COR-L47 (cell line): ENCODE results near the gene MAZ.
"Not testable (repeated sequence)": the region's sequence is repeated elsewhere in the genome, so short reads cannot be mapped to it uniquely, and the experiment has no call there.

Experiments
- DNase-seq: peaks from one replicate; lab custom pipeline; 2025; lab: John Stamatoyannopoulos, UW

Gene MAZ

DNA sequence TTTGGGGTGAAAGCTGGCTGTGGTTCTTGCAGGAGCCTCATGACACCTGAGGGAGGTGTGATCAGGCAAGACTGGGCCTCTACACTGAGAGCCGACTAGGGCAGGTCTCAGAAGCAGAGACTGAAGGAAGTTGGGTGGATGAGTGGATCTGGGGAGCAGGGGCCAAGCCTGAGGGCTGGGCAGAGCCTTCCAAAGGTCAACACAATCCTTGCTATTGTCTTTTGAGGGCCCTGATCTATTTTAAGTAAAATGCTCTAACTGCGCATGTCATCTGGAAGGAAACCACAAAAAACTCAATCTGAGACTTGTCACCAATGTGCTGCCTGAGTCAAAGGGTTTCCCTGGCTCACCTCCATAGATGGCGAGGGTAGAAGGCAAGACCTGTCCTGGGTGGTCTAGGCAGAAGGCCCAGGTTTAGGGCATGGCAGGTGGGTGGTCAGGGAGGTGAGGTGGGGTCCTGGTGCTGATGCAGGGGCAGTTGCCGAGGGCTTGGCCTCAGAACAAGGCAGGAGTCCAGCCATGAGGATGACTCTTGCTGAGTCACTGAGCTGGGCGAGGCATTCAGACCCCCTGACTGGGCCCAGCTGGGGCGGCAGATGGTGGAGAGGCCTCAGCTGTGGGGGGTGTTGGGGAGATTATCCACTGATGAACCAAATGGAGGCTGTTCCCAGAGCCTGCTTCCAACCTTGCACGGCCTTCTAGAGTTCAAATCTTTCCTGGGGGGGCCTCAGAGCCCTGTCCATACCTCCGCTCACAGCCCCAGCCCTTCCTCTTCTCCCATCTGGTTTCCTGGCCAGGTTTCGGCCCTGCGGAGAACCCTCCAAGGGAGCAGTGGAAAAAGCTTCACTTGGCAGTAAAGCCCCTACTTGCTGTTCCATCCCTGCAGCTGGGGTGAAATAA is 19.1 kb downstream of the MAZ start:
- DNase-seq: no peak

DNA sequence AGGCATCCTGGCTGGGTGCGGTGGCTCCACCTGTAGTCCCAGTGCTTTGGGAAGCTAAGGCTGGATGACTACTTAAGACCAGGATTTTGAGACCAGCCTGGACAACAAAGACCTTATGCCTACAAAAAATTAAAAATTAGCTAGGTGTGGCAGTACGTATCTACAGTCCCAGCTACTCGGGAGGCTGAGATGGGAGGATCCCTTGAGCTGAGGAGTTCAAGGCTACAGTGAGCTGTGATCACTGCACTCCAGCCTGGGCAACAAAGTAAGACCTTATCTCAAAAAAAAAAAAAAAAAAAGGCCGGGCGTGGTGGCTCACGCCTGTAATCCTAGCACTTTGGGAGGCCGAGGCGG is 20.0 kb downstream of the MAZ start:
- no peak for DNase-seq

DNA sequence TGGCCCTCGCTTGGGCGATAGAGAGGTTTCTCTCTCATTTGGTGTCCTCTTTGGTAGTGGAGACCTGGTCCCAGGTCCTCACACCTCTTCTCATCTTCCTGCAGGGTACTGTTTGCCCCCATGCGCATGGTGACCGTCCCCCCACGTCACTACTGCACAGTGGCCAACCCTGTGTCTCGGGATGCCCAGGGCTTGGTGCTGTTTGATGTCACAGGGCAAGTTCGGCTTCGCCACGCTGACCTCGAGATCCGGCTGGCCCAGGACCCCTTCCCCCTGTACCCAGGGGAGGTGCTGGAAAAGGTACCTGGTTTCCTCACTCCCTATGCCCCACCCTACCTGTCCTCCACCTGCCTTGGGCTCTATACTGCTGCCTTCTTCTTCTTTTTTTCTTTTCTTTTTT is 24.4 kb downstream of the MAZ start:
- no peak for DNase-seq

DNA sequence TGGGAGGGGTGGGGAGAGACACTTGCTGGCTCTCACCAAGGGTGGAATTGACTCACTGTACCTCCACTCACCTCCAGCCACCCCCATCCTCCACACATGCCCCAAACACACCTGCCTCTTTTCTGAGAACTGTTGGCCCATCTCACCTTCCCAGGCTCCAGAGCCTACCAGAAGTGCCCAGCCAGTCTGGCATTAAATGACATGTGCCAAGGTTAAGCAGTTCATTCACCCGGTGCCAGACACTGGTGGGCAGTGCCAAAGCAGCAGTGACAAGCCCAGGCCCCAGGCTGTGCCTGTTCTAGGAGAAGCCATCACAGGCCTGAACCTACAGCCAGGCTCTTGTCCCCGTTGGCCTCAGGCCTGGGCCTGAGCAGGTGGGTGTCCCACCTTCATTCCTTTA is 25.2 kb downstream of the MAZ start:
- no peak for DNase-seq

DNA sequence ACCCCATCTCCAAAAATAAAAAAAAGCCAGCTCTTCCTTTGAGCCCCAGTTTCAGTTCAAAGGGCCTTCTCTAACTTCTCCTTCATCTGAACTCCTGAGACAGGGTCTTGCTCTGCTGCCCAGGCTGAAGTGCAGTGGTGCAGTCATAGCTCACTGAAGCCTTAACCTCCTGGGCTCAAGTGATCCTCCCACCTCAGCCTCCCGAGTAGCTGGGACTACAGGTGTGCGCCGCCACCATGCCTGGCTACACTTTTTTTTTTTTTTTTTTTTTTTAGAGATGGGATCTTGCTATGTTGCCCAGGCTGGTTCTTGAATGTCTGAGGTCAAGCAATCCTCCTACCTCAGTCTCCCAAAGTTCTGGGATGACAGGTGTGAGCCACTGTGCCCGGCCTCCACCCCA is 26.9 kb downstream of the MAZ start:
- not testable (repeated sequence) for DNase-seq

DNA sequence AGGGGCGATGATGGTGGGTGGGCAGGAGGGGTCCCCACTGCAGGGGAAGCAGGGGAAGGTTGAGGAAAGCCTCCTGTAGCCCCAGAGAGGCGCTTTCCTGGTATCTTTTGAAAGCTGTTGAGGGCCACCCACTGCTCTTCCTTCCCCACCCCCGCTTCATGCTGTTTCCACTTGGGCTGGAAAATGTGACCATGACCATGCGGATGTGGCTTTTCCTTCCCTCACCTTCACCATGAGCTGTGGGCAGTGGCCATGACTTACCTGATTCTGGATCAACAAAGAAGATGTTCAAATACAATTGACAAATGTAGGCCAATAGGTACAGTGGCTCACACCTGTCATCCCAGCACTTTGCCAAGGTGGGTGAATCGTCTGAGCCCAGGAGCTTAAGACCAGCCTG is 27.8 kb downstream of the MAZ start:
- no peak for DNase-seq

DNA sequence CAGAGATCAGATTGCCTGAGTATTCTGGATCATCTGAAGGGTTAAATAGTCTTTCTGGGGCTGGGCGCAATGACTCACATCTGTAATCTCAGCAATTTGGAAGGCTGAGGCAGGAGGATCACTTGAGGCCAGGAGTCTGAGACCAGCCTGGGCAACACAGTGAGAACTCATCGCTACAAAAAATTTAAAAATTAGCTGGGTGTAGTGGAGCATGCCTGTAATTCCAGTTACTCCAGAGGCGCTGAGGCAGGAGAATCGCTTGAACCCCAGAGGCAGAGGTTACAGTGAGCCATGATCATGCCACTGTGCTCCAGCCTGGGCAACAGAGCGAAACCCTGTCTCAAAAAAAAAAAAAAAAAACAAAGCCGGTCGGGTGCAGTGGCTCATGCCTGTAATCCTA is 29.6 kb downstream of the MAZ start:
- DNase-seq: no peak

DNA sequence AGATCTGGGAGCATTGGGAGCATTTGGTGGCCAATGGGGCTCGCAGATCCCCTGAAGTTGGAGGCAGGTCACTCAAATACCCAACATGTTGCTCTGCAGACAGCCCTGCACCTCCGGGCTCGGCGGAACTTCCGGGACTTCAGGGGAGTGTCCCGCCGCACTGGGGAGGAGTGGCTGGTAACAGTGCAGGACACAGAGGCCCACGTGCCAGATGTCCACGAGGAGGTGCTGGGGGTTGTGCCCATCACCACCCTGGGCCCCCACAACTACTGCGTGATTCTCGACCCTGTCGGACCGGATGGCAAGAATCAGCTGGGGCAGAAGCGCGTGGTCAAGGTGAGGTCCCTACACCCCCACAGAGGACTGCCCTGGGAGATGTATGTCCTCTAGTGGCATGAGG is 30.3 kb downstream of the MAZ start:
- DNase-seq: no peak

DNA sequence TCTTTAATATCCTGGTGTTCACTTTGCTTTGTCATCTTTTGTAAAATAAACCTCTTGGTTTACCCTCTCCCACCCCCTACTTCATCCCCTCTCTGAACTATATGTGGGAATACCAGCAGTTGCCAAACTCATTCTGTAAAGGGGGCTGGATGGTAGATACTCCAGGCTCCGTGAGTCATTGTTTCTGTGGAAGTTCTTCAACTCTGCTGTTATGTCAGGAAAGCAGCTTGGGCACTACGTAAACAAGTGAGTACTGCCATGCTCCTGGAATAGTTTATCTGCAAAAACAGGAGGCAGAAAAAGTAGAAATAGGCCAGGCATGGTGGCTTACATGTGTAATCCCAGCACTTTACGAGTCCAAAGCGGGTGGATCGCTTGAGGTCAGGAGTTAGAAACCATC is 31.5 kb downstream of the MAZ start:
- no peak for DNase-seq

DNA sequence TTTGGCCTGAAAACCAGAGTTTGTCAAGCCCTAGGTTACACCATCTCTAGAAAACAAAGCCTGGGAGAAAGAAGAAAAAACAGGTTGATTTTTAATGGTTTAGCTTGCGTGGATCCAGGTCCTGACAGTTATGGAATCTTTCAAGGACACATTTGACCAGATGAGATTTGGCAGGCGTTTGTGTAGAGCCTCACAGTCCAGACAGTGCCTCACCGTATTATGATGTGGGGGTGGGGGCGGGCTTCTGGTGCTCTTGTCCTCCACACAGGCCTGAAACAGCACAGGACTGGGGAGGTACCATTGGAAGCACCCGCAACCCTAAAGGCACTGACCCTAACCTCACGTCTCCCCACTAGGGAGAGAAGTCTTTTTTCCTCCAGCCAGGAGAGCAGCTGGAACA is 33.5 kb downstream of the MAZ start:
- DNase-seq: no peak

DNA sequence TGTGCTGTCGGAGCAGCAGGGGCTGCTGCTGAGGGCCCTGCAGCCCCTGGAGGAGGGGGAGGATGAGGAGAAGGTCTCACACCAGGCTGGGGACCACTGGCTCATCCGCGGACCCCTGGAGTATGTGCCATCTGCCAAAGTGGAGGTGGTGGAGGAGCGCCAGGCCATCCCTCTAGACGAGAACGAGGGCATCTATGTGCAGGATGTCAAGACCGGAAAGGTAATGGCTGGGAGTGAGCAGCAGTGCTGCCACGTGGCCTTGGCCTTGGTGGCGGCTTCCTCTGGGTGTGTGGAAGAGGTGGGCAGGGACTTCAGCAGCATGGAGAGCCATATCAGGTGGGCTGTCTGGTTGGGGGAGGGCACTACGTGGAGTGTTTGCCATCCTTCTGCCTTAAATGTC is 33.9 kb downstream of the MAZ start:
- no peak for DNase-seq

DNA sequence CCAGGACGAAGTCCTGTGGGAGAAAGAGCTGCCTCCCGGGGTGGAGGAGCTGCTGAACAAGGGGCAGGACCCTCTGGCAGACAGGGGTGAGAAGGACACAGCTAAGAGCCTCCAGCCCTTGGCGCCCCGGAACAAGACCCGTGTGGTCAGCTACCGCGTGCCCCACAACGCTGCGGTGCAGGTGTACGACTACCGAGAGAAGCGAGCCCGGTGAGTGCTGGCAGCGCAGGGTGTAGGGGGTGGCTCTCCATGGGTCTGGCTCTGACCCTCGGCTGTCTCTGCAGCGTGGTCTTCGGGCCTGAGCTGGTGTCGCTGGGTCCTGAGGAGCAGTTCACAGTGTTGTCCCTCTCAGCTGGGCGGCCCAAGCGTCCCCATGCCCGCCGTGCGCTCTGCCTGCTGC is 35.3 kb downstream of the MAZ start:
- DNase-seq: no peak

DNA sequence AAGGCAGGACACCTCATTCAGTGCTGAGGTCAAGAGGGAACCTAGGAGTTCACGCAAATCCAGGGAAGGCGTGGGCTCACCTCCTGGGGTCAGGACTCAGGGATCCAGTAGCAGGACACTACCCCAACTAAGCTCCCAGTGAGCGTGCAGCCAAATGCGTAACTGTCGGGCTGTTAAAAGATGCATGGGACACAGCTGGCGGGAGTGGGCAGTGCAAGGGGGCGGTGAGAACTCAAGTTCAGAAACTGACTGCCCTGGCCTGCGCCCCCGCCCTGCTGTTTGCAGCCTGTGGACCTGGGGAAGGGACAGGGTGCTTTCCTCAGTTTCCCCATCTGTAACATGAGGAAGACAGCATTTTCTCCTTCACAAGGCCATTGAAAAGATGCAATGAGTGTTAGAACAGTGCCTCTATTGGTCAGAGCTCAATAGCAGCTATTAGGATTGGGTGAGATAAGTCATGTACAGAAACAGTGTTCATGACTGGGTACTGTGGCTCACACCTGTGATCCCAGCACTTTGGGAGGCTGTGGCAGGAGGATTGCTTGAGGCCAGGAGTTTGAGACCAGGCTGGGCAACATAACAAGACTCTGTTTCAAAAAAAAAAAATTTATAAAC is 36.5 kb downstream of the MAZ start:
- no peak for DNase-seq

DNA sequence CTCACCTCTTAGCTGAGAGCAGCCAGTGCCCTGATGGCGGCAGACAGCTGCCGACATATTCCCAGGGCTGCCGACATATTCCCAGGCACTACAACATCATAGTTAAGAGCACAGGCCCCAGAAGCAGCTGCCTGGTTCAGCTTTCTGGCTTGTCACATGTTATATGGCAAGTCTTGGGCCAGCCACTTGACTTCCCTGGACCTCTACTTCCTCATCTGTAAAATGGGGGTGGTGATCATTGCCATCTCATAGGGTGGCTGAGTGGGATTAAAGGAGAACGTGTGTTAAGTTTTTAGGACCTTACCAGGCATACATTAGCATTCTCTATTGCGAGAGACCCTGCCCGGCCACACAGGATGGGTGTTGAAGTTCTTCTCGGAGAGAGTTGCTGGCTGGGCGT is 37.6 kb downstream of the MAZ start:
- no peak for DNase-seq

DNA sequence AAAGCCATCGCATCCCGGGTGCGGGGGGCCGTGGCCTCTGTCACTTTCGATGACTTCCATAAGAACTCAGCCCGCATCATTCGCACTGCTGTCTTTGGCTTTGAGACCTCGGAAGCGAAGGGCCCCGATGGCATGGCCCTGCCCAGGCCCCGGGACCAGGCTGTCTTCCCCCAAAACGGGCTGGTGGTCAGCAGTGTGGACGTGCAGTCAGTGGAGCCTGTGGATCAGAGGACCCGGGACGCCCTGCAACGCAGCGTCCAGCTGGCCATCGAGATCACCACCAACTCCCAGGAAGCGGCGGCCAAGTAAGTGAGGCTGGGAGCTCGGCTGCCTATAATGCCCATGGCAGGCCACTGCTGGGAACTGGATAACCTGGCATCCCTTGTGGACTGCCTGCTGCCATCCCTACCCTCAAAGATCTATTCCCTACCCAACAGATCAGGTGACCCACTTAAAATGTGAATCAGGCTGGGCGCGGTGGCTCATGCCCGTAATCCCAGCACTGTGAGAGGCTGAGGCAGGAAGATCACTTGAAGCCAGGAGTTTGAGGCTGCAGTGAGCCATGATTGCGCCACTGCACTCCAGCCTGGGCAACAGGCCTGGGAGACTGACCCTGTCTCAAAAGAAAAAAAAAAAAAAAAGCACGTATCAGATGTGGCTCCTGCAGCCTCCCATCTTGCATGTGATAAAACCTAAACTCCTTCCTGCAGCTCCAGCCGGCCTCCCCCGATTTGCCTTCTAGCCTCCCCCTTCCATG is 38.4 kb downstream of the MAZ start:
- DNase-seq: no peak

DNA sequence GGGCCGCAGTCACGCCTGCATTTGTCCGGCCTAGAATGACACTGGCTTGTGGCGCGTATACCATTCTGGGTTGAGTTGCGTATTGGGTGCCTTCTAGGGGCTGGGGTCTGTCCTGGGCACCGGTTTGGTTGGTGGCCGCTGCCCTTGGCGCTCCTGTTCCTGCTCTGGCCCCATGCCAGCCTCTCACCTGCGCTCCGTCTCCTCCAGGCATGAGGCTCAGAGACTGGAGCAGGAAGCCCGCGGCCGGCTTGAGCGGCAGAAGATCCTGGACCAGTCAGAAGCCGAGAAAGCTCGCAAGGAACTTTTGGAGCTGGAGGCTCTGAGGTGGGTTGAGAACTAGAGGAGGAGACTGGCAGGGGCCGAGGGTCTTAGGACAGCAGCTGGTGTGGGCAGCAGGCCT is 39.3 kb downstream of the MAZ start:
- DNase-seq: no peak

DNA sequence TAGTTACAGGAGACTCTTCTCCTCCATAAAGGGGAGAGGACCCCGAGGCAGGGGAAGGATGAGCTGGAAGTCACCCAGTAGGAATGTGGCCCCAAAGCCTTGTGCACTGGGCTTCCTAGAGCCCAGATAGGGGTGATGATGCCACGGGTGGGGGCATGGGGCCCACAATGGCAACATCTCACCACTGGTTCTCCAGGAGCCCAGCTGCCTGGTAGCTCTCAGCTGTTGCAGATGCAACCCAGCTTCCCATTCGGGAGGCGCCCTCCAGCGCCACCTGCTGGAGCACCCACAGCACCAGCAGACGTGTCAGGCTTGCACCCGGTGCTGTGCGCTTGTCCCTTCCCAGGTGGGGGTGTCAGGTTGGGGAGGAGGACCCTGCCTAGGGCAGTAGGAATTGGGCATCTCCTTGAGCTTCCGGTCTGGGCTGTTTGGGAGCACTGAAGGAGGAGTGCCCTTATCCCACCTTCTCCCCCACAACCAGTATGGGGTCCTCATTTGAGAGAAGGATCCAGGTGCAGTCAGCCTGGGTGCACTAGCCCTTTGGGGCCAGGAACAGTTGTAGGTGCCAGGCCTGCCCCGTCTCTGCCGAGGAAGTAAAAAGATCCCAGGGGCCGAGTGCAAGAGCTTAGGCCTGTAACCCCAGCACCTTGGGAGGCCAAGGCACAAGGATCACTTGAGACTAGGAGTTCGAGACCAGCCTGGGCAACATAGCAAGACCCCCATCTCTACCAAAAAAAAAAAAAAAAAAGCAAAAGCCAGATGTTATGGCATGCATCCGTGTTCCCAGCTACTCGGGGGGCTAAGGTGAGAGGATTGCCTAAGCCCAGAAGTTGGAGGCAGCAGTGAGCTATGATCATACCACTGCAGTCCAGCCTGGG is 42.3 kb downstream of the MAZ start:
- DNase-seq: peak; percentile 63

DNA sequence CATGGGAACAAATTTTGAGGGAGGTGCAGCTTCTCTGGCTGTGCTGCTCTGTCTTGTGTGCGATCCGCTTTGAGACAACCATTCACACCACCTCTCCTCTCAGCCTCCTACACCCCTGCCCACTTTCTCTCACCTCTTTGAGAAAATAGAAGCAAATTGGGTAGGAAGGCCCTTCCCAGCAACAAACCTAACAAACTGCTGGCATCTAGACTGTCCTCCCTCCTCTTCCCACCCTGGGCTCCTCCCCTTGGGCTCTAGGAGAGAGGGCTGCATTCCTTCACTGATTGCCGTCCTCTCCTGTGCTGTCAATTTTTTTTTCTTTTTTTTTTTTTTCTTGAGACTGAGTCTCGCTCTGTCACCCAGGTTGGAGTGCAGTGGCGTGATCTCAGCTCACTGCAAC is 43.2 kb downstream of the MAZ start:
- DNase-seq: no peak

DNA sequence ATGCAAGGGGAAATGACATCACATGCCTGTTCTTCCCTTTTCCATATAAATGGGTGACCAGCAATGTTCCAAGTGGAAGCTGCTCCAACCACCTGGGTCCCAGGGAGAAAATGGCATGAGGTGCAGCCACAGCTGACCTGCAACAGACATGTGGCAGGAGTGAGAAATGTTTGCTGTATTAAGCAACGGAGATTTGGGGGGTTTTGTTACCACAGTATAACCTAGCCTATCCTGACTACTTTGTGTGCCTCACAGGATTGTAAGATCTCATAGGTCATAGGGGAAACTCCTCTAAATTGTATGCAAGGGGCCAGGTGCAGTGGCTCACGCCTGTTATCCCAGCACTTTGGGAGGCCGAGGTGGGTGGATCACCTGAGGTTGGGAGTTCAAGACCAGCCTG is 44.7 kb downstream of the MAZ start:
- no peak for DNase-seq

DNA sequence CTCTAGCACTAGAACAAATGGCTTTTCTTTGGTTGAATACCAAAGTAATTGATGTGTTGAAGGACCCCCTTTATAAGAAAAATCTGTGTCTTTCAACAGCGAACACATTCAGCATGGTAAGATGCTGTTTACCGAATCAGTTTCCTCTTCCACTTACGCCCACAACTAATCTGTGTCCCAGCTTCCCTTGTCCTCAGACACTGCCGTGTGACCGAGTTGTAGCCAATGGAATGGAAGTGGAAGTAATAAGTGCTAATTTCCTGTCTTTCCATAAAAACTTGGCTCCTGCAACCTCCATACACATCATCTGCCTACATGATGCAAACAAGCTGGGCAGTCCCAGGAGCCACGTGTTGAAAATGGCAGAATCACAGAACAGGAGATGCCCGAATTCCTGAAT is 46.3 kb downstream of the MAZ start:
- DNase-seq: no peak

DNA sequence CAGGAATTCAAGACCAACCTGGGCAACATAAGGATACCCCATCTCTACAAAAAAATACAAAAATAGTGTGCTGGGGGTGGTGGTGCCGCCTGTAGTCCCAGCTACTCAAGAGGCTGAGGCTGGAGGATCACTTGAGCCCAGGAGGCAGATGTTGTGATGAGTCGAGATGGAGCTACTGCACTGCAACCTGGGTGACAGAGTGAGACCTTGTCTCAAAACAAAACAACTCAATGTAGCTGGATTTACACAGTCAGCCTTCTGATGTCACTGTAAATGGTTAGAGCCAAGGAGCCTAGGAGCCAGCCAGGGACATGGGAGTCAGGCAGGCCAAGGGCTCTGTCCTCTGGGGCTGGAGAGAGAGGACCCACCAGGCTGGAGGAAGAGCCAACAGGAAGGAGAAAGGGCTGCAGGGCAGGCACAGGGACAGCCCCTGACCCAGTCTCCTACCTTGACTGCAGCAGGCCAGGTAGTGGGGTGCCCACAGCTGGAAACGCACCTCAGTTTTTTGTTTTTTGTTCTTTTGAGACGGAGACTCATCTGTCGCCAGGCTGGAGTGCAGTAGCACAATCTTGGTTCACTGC is 48.3 kb downstream of the MAZ start:
- DNase-seq: no peak
